Endothelial cell of umbilical vein (primary cell): ENCODE results near the gene SUPT4H1. TPM values are rescaled to one million over a fixed set of nuclear protein-coding genes. Genes with fewer than 3 reads are reported as not detected.

Experiments used
- BruUV-seq: library from RNA; stranded (reverse); fragments of 400-500 nt; replicated peaks from 2 replicates; lab custom pipeline; 2021; lab: Mats Ljungman, UMichigan
- CTCF ChIA-PET: fragments of 300-600, 350-600 bp; sonication (Branson Sonifier 250); formaldehyde crosslinking; loops from one replicate; lab custom pipeline; 2021; ENCODE audit warnings: antibody characterized with exemption, inconsistent platforms; lab: Charles Lee
- POLR2A ChIA-PET: fragments of 300-600, 350-600 bp; sonication (Branson Sonifier 250); formaldehyde crosslinking; loops from one replicate; lab custom pipeline; 2021; ENCODE audit warnings: antibody characterized with exemption, inconsistent platforms; lab: Charles Lee
- DNase-seq: peaks from one replicate; pipeline ENCODE4 v3.0.0-alpha.2; 2011; ENCODE audit warnings: low read depth, low spot score
- FAIRE-seq: peaks from 2 replicates; lab custom pipeline; 2011; peaks lifted over from hg19 to GRCh38; lab: Jason Lieb, UNC
- H2AFZ ChIP-seq: 2 replicates; pipeline ENCODE4 v1.6.0; 2012; ENCODE audit warnings: low read depth, low read length, control low read depth, inconsistent platforms
- H3K27ac ChIP-seq: 2 replicates; pipeline ENCODE4 v1.5.1; 2011; ENCODE audit warnings: low read depth, mild to moderate bottlenecking, control low read depth, low read length, moderate library complexity; ENCODE audit not compliant: insufficient read depth
- H3K27me3 ChIP-seq, 2 experiments: 2 replicates each; pipeline versions ENCODE4 v1.6.0 to v1.6.1; 2011; ENCODE audit warnings: low read length in 2 of 2, mixed read lengths in 1 of 2; ENCODE audit not compliant: control insufficient read depth in 2 of 2, insufficient read depth in 2 of 2
- H3K36me3 ChIP-seq, 2 experiments: 2 replicates in 1 of 2; 3 replicates in 1 of 2; pipeline ENCODE4 v1.5.1; 2011; ENCODE audit warnings: low read length in 2 of 2, mild to moderate bottlenecking in 1 of 2, moderate library complexity in 1 of 2; ENCODE audit not compliant: control insufficient read depth in 2 of 2, insufficient read depth in 2 of 2; ENCODE audit errors: extremely low read depth in 1 of 2
- H3K4me1 ChIP-seq: 3 replicates; pipeline ENCODE4 v1.5.1; 2011; ENCODE audit warnings: mild to moderate bottlenecking, low read length; ENCODE audit not compliant: control insufficient read depth, insufficient read depth; ENCODE audit errors: extremely low read depth
- H3K4me2 ChIP-seq: 2 replicates; pipeline ENCODE4 v1.6.1; 2011; ENCODE audit warnings: low read length, control low read depth, mixed read lengths; ENCODE audit not compliant: insufficient read depth
- H3K4me3 ChIP-seq, 3 experiments: fragments of 200-600 bp in 1 of 3; sonication (generic), shearing (Covaris generic) in 1 of 3; replicated peaks in 1 of 3; 2 replicates each; pipeline ENCODE4 v1.5.1; 2011 to 2016; ENCODE audit warnings: control low read depth in 3 of 3, low read length in 3 of 3, mild to moderate bottlenecking in 2 of 3, inconsistent platforms in 1 of 3, low read depth in 1 of 3, moderate library complexity in 1 of 3; ENCODE audit not compliant: insufficient read depth in 1 of 3
- H3K79me2 ChIP-seq: 2 replicates; pipeline ENCODE4 v1.6.0; 2012; ENCODE audit warnings: low read length, inconsistent platforms; ENCODE audit not compliant: control insufficient read depth, insufficient read depth
- H3K9ac ChIP-seq: replicated peaks from 2 replicates; pipeline ENCODE3; 2011; ENCODE audit warnings: low read length, control low read depth; ENCODE audit not compliant: insufficient read depth; ENCODE audit errors: extremely low read depth
- H3K9me1 ChIP-seq: replicated peaks from 3 replicates; pipeline ENCODE4 v1.6.0; 2011; ENCODE audit warnings: mild to moderate bottlenecking, low read length; ENCODE audit not compliant: control insufficient read depth, insufficient read depth; ENCODE audit errors: extremely low read depth
- H3K9me3 ChIP-seq: replicated peaks from 2 replicates; pipeline ENCODE4 v1.5.1; 2012; ENCODE audit warnings: low read length, inconsistent platforms; ENCODE audit not compliant: control insufficient read depth, insufficient read depth
- H4K20me1 ChIP-seq: replicated peaks from 2 replicates; pipeline ENCODE3; 2011; ENCODE audit warnings: mild to moderate bottlenecking, low read length; ENCODE audit not compliant: control insufficient read depth, insufficient read depth; ENCODE audit errors: extremely low read depth
- FOS ChIP-seq: IDR thresholded peaks from 2 replicates; pipeline ENCODE4 v1.6.1; 2011; ENCODE audit warnings: mild to moderate bottlenecking, low read length, moderate library complexity, borderline replicate concordance; ENCODE audit not compliant: insufficient read depth
- GATA2 ChIP-seq: IDR thresholded peaks from 2 replicates; pipeline ENCODE4 v1.7.0; 2011; ENCODE audit warnings: low read depth, mild to moderate bottlenecking, moderate library complexity, mixed read lengths, low read length; ENCODE audit not compliant: insufficient read length, insufficient read depth
- JUN ChIP-seq: IDR thresholded peaks from 2 replicates; pipeline ENCODE4 v1.6.1; 2011; ENCODE audit warnings: borderline replicate concordance, low read depth; ENCODE audit not compliant: insufficient read length, insufficient read depth
- MYC ChIP-seq: IDR thresholded peaks from one replicate; pipeline ENCODE4 v1.6.1; 2011; ENCODE audit warnings: mild to moderate bottlenecking, low read depth, low read length
- POLR2A ChIP-seq: IDR thresholded peaks from 2 replicates; pipeline ENCODE4 v1.6.1; 2012; ENCODE audit warnings: low read depth, mild to moderate bottlenecking, control low read depth, low read length
- POLR2AphosphoS5 ChIP-seq: IDR thresholded peaks from 2 replicates; pipeline ENCODE4 v1.6.1; 2012; ENCODE audit warnings: low read depth, mild to moderate bottlenecking, control low read depth, low read length, moderate library complexity; ENCODE audit not compliant: insufficient read depth
- dilution Hi-C: fragments of 300-500 bp; cut with MboI; formaldehyde crosslinking; loops from one replicate; pipeline ENCODE4 v1.15.0; 2019; ENCODE audit warnings: low sequenced_read_pairs; ENCODE audit not compliant: extremely low pct_ligation_motif_present
- intact Hi-C: fragments of 100-400 bp; cut with micrococcal nuclease; formaldehyde crosslinking; loops from one replicate; pipeline ENCODE4 v1.10.0; 2022
- polyA plus RNA-seq, 4 experiments: library from polyadenylated mRNA; depleted of rRNA in 3 of 4; stranded (reverse) in 3 of 4; unstranded in 1 of 4; fragments of >200 nt; gene quantifications; 2 replicates each; pipeline versions ENCODE4 v1.2.1 to v1.2.3, GENCODE V29; 2011 to 2012; ENCODE audit warnings: missing spikeins in 1 of 4
- total RNA-seq: library from RNA; stranded (reverse); gene quantifications from 2 replicates; pipeline ENCODE4 v1.2.3, GENCODE V29; 2021
- TF ChIP-seq, protein P1 (sequence below), 2 donors: IDR thresholded peaks; 1 replicate in 1 of 2; 2 replicates in 1 of 2; pipeline ENCODE4 v1.5.1; 2011; ENCODE audit warnings: low read length in 2 of 2, mild to moderate bottlenecking in 2 of 2, moderate library complexity in 2 of 2, control low read depth in 1 of 2, inconsistent platforms in 1 of 2, low read depth in 1 of 2; ENCODE audit not compliant: insufficient read depth in 1 of 2; ENCODE audit errors: extremely low read depth in 1 of 2

Gene SUPT4H1
- total and polyA plus RNA-seq, 2 donors (not counting 3 experiments of a cell fraction or from before 2014, with no cell fraction given): 77.5 to 154 TPM

DNA sequence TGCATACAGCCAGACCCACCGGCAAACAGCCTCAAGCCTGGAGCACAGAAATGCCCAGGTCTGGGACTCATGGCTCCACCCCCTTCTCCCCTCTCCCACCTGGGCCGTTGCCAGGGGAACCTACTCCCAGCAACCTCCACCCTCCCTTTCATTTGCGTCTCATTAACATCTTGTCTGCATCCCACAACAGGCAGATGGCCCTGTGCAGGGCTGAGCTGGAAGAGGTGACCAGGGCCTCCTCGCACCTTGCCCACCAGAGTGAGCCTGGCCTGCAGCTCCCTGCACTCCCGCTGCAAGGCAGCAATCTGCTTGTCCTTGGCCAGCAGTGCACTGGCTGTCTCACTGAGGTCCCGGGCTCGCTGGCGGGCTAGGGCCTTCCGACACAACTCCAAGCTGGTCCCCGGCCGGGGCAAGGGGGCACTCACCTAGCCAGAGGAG, 26.7 kb downstream of the SUPT4H1 start:
- dilution Hi-C loops (no loop called here), intact Hi-C loops (no loop called here)
- CTCF ChIA-PET: interaction anchor here (1.3 kb wide), 1 partner anchor 8 kb away, joined by 8 read pairs; no protein-coding TSS in a partner anchor
- Histone ChIP-seq H3K4me3 (no peak overlapping the region), H3K9me3 (no peaks in the 10 kb centered on the region), H3K4me2 (no peak overlapping the region), H3K27me3 (peaks cover 23 to 25% of the 10 kb centered on the region in 2 experiments), H4K20me1 (no peaks in the 10 kb centered on the region), H2AFZ (no peak overlapping the region), H3K36me3 (no peaks in the 10 kb centered on the region), H3K9me1 (no peaks in the 10 kb centered on the region), H3K27ac (no peak overlapping the region), H3K4me1 (no peaks in the 10 kb centered on the region), H3K79me2 (no peaks in the 10 kb centered on the region), H3K9ac (no peak overlapping the region)
- TF ChIP-seq FOS (no peak), POLR2A (no peak), POLR2AphosphoS5 (no peak), GATA2 (no peak), JUN (no peak), MYC (no peak)
- TF ChIP-seq, protein P1, sequence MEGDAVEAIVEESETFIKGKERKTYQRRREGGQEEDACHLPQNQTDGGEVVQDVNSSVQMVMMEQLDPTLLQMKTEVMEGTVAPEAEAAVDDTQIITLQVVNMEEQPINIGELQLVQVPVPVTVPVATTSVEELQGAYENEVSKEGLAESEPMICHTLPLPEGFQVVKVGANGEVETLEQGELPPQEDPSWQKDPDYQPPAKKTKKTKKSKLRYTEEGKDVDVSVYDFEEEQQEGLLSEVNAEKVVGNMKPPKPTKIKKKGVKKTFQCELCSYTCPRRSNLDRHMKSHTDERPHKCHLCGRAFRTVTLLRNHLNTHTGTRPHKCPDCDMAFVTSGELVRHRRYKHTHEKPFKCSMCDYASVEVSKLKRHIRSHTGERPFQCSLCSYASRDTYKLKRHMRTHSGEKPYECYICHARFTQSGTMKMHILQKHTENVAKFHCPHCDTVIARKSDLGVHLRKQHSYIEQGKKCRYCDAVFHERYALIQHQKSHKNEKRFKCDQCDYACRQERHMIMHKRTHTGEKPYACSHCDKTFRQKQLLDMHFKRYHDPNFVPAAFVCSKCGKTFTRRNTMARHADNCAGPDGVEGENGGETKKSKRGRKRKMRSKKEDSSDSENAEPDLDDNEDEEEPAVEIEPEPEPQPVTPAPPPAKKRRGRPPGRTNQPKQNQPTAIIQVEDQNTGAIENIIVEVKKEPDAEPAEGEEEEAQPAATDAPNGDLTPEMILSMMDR (IDR thresholded peaks at IDR 0.05; ENCODE audit: extremely low read depth in 1 of 2, insufficient read depth in 1 of 2, low read depth in 1 of 2, low read length in 2 of 2): no peak
- DNase-seq (no peak), FAIRE-seq (no peak)
- POLR2A ChIA-PET: no interaction called here
- no TSS peak for BruUV-seq
